ENCODE results near the gene LCN1. TPM values are rescaled to one million over a fixed set of nuclear protein-coding genes. Genes with fewer than 3 reads are reported as not detected.

Gene LCN1
- total RNA-seq, 4 donors from 2014 or later: not detected

GRCh38 chr9:135552021-135552697 is 30.9 kb downstream of the LCN1 start:
- Histone ChIP-seq H3K9me3 (no peaks in the 10 kb centered on the region), H3K36me3 (no peaks in the 10 kb centered on the region), H3K4me1 (no peaks in the 10 kb centered on the region), H3K27me3 (peaks cover 16% of the 10 kb centered on the region), H3K27ac (no peak overlapping the region), H3K4me3 (no peak overlapping the region)
- TF ChIP-seq EP300 (IDR thresholded peaks at IDR 0.05) (no peak), POLR2AphosphoS5 (IDR thresholded peaks at IDR 0.05) (no peak)
- DNase-seq (ENCODE audit: low spot score in 2 of 2): peak; percentile 35 to 77
- WGBS: 70% methylated on average over 9 of the region's 18 CpGs

GRCh38 chr9:135552698-135553171 is 31.5 kb downstream of the LCN1 start:
- TF ChIP-seq POLR2AphosphoS5 (IDR thresholded peaks at IDR 0.05): no peak
- WGBS: 84% methylated on average over 19 of the region's 19 CpGs
- Histone ChIP-seq H3K27ac (no peak overlapping the region), H3K4me3 (no peak overlapping the region), H3K4me1 (no peaks in the 10 kb centered on the region), H3K36me3 (no peaks in the 10 kb centered on the region), H3K9me3 (no peaks in the 10 kb centered on the region), H3K27me3 (peaks cover 14% of the 10 kb centered on the region)
- peak in 1 of 2 donors; percentile 46 for DNase-seq (ENCODE audit: low spot score in 2 of 2)

GRCh38 chr9:135554718-135555117 is 33.5 kb downstream of the LCN1 start:
- 83% methylated on average over 4 of the region's 4 CpGs for WGBS
- H3K4me3 ChIP-seq: no peak overlapping the region
- H3K9me3 ChIP-seq: no peaks in the 10 kb centered on the region
- H3K36me3 ChIP-seq: no peaks in the 10 kb centered on the region
- no peak for TF ChIP-seq EP300 (IDR thresholded peaks at IDR 0.05)
- TF ChIP-seq POLR2AphosphoS5 (IDR thresholded peaks at IDR 0.05): no peak
- no peak for TF ChIP-seq CTCF (IDR thresholded peaks at IDR 0.05)
- no peak for TF ChIP-seq POLR2A (IDR thresholded peaks at IDR 0.05)
- H3K27me3 ChIP-seq: peaks cover 10% of the 10 kb centered on the region
- no peaks in the 10 kb centered on the region for H3K4me1 ChIP-seq
- H3K27ac ChIP-seq: no peak overlapping the region
- no peak for DNase-seq (ENCODE audit: low spot score in 2 of 2)

- no peaks in the 10 kb centered on the region for H3K4me1 ChIP-seq
- WGBS: 86% methylated on average over 5 of the region's 5 CpGs
- H3K36me3 ChIP-seq: no peaks in the 10 kb centered on the region
- DNase-seq (ENCODE audit: low spot score in 2 of 2): no peak
- H3K4me3 ChIP-seq: no peak overlapping the region
- peaks cover 14% of the 10 kb centered on the region for H3K27me3 ChIP-seq
- no peak overlapping the region for H3K27ac ChIP-seq
- no peaks in the 10 kb centered on the region for H3K9me3 ChIP-seq
- TF ChIP-seq CTCF (IDR thresholded peaks at IDR 0.05): no peak
- TF ChIP-seq EP300 (IDR thresholded peaks at IDR 0.05): no peak
- no peak for TF ChIP-seq POLR2AphosphoS5 (IDR thresholded peaks at IDR 0.05)
- TF ChIP-seq POLR2A (IDR thresholded peaks at IDR 0.05): no peak
Measured at GRCh38 chr9:135555203-135555602, 34.0 kb downstream of the LCN1 start.

GRCh38 chr9:135555910-135556309 is 34.7 kb downstream of the LCN1 start:
- no peak for TF ChIP-seq CTCF (IDR thresholded peaks at IDR 0.05)
- TF ChIP-seq POLR2A (IDR thresholded peaks at IDR 0.05): no peak
- no peak for TF ChIP-seq POLR2AphosphoS5 (IDR thresholded peaks at IDR 0.05)
- no peak for TF ChIP-seq EP300 (IDR thresholded peaks at IDR 0.05)
- no peak overlapping the region for H3K27ac ChIP-seq
- H3K27me3 ChIP-seq: peaks cover 12% of the 10 kb centered on the region
- no peaks in the 10 kb centered on the region for H3K36me3 ChIP-seq
- no peak overlapping the region for H3K4me3 ChIP-seq
- no peaks in the 10 kb centered on the region for H3K4me1 ChIP-seq
- no peak for DNase-seq (ENCODE audit: low spot score in 2 of 2)
- 73% methylated on average over 16 of the region's 16 CpGs for WGBS
- H3K9me3 ChIP-seq: no peaks in the 10 kb centered on the region

GRCh38 chr9:135559606-135560005 is 38.4 kb downstream of the LCN1 start:
- TF ChIP-seq EP300 (IDR thresholded peaks at IDR 0.05) (no peak), POLR2AphosphoS5 (IDR thresholded peaks at IDR 0.05) (no peak)
- H3K9me3 ChIP-seq: no peaks in the 10 kb centered on the region
- H3K4me3 ChIP-seq: no peak overlapping the region
- DNase-seq (ENCODE audit: low spot score in 2 of 2): peak in 1 of 2 donors; percentile 15
- H3K27ac ChIP-seq: no peak overlapping the region
- peaks cover 23% of the 10 kb centered on the region for H3K27me3 ChIP-seq
- no peaks in the 10 kb centered on the region for H3K36me3 ChIP-seq
- WGBS: 59% methylated on average over 9 of the region's 11 CpGs
- H3K4me1 ChIP-seq: no peaks in the 10 kb centered on the region

Measured in suprapubic skin (tissue), 4 donors.